Measurements from ENCODE around the gene SMYD3. TPM values are rescaled to one million over a fixed set of nuclear protein-coding genes. Genes with fewer than 3 reads are reported as not detected.

The SMYD3 gene
- total RNA-seq, 5 donors from 2014 or later (not counting 1 experiment from before 2014, with no cell fraction given), result 17.7 to 37.8 (median 21.9) TPM

DNA sequence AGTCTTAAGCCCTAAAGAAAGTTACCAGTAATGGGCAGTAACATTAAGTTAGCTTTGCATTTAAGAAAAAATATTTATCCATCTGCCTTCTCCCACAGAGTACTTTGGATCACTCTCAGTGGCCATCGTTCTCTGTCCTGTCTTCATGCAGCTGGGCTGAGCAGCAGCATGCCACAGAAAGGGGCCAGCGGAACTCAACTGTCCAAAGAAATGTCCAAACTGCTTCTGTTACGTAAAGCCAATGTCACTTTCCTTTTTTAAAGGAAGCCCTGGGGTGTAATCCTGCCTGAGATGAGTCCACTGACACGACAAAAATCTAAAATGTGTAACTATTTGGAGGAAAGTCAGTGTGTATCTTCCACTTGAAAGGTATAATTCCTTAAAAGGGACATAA lies 291.6 kb downstream of the SMYD3 start:
- Mint-ChIP-seq H3K4me1 (peaks cover 0 to 6% (median 1%) of the 10 kb centered on the region in 3 donors), H3K27me3 (no peaks in the 10 kb centered on the region), H3K9me3 (peaks cover 0 to 2% (median 0%) of the 10 kb centered on the region in 3 donors), H3K36me3 (peaks cover 18% of the 10 kb centered on the region), H3K27ac (no peak overlapping the region), H3K4me3 (no peak overlapping the region)
- Histone ChIP-seq H3K9me3 (no peaks in the 10 kb centered on the region), H3K36me3 (ENCODE audit: control insufficient read depth in 2 of 2, extremely low read depth in 1 of 2, insufficient read depth in 1 of 2, low read length in 1 of 2) (no peaks in the 10 kb centered on the region), H3K27me3 (replicated peaks in 1 of 2; ENCODE audit: control insufficient read depth in 2 of 2, extremely low read depth in 1 of 2, insufficient read depth in 2 of 2, low read length in 1 of 2) (no peaks in the 10 kb centered on the region), H3K27ac (ENCODE audit: low read length) (no peak overlapping the region), H3K4me1 (ENCODE audit: control insufficient read depth in 1 of 2, extremely low read depth in 1 of 2, insufficient read depth in 2 of 2, low read length in 2 of 2) (no peaks in the 10 kb centered on the region), H3K4me3 (ENCODE audit: control insufficient read depth in 1 of 2, extremely low read depth in 1 of 2, low read length in 1 of 2) (no peak overlapping the region)
- DNase-seq (no peak), ATAC-seq (replicated peaks in 1 of 4) (no peak)
- ChIA-PET CTCF (interaction anchor here in 1 of 2 donors (0.5 kb wide), 1 partner anchor 1063 kb away, joined by 3 read pairs; no protein-coding TSS in a partner anchor), POLR2A (interaction anchor here in 1 of 2 donors (0.7 kb wide), 1 partner anchor 13 kb away, joined by 4 read pairs; no protein-coding TSS in a partner anchor)
- 50% methylated on average over 2 of the region's 4 CpGs for WGBS (ENCODE audit: insufficient coverage)

DNA sequence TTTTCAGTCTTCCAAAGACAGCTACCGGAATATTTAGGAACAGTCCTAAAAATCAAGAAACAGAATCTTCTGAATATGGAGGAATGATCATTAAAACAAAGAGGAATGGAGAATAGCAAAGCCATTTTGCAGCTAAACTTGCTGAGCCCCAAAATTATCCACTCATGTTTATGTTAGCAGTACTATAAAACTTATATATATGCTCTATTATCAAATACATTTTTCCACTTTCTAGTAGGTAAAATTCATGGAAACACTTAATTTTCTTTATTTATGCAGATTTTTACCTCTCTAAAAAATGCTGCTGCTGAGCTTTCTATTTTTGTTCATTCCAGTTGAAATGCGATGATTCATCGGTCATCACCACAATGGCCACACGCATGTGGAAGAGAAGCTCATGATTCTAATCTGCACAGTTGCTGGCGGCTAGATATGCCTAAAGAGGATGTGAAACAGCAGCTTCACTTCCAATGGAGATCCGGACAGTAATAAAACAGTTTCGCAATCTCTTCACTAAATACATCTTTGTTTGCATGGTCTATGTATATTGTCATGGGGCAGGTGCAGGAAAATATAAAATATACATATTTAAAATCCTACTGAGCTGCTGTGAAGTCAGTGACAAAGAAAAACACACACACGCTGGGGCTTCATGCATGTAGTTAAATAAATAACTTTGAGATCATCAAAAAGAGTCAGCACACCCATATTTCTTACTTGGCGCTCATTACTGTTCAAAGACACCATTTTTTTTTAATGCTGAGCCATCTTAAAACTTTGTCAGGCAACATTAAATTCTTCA lies 292.2 kb downstream of the SMYD3 start:
- Histone ChIP-seq H3K9me3 (no peaks in the 10 kb centered on the region), H3K27me3 (replicated peaks in 1 of 2; ENCODE audit: control insufficient read depth in 2 of 2, extremely low read depth in 1 of 2, insufficient read depth in 2 of 2, low read length in 1 of 2) (no peaks in the 10 kb centered on the region), H3K4me3 (ENCODE audit: control insufficient read depth in 1 of 2, extremely low read depth in 1 of 2, low read length in 1 of 2) (no peak overlapping the region), H3K36me3 (ENCODE audit: control insufficient read depth in 2 of 2, extremely low read depth in 1 of 2, insufficient read depth in 1 of 2, low read length in 1 of 2) (no peaks in the 10 kb centered on the region), H3K27ac (ENCODE audit: low read length) (no peak overlapping the region), H3K4me1 (ENCODE audit: control insufficient read depth in 1 of 2, extremely low read depth in 1 of 2, insufficient read depth in 2 of 2, low read length in 2 of 2) (no peaks in the 10 kb centered on the region)
- Mint-ChIP-seq H3K27ac (no peak overlapping the region), H3K9me3 (peaks cover 0 to 2% (median 0%) of the 10 kb centered on the region in 3 donors), H3K36me3 (peaks cover 21% of the 10 kb centered on the region), H3K4me3 (no peak overlapping the region), H3K4me1 (peaks cover 0 to 6% (median 1%) of the 10 kb centered on the region in 3 donors), H3K27me3 (no peaks in the 10 kb centered on the region)
- ChIA-PET POLR2A (interaction anchor here in 1 of 2 donors (0.7 kb wide), 1 partner anchor 12 kb away, joined by 4 read pairs; no protein-coding TSS in a partner anchor), CTCF (interaction anchor here (0.5 to 0.7 kb wide), 2 partner anchors 126 to 1063 kb away, joined by 3 read pairs; no protein-coding TSS in a partner anchor)
- ATAC-seq (replicated peaks in 1 of 4), result no peak
- 84% methylated on average over 3 of the region's 9 CpGs for WGBS (ENCODE audit: insufficient coverage)
- DNase-seq, result peak in 1 of 35 experiments; percentile 23

DNA sequence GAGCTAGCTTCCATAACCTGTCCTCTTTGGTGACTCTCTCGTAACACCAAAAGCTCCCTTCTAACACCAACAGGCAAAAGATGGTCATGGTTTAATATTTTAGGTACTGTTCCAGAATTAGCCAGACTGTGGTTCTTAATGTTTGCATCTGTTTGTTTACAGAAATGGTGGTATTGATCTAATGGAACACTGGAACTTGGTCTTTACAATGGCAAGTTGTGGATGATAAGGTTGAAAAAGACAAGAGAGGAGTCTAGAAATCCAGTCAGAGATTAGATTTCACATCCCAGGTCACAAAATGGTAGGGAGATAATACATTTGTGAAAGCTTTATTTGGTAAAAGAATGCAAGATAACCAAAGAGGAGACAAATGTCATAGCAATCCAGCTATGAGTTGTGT lies 293.1 kb downstream of the SMYD3 start:
- DNase-seq, result no peak
- ATAC-seq (replicated peaks in 1 of 4), result no peak
- no peaks in the 10 kb centered on the region for H3K27me3 ChIP-seq (replicated peaks in 1 of 2; ENCODE audit: control insufficient read depth in 2 of 2, extremely low read depth in 1 of 2, insufficient read depth in 2 of 2, low read length in 1 of 2)
- H3K9me3 ChIP-seq, result no peaks in the 10 kb centered on the region
- ChIA-PET POLR2A (no interaction called here), CTCF (no interaction called here)
- no peak overlapping the region for H3K4me3 ChIP-seq (ENCODE audit: control insufficient read depth in 1 of 2, extremely low read depth in 1 of 2, low read length in 1 of 2)
- H3K9me3 Mint-ChIP-seq, result no peaks in the 10 kb centered on the region
- H3K36me3 Mint-ChIP-seq, result peaks cover 26% of the 10 kb centered on the region
- WGBS (ENCODE audit: insufficient coverage), result no CpG with 5 or more reads among the region's 1 CpG
- no peaks in the 10 kb centered on the region for H3K36me3 ChIP-seq (ENCODE audit: control insufficient read depth in 2 of 2, extremely low read depth in 1 of 2, insufficient read depth in 1 of 2, low read length in 1 of 2)
- no peak overlapping the region for H3K27ac ChIP-seq (ENCODE audit: low read length)
- H3K27ac Mint-ChIP-seq, result no peak overlapping the region
- H3K4me3 Mint-ChIP-seq, result no peak overlapping the region
- H3K4me1 ChIP-seq (ENCODE audit: control insufficient read depth in 1 of 2, extremely low read depth in 1 of 2, insufficient read depth in 2 of 2, low read length in 2 of 2), result no peaks in the 10 kb centered on the region
- no peaks in the 10 kb centered on the region for H3K27me3 Mint-ChIP-seq
- peaks cover 0 to 6% (median 1%) of the 10 kb centered on the region in 3 donors for H3K4me1 Mint-ChIP-seq

DNA sequence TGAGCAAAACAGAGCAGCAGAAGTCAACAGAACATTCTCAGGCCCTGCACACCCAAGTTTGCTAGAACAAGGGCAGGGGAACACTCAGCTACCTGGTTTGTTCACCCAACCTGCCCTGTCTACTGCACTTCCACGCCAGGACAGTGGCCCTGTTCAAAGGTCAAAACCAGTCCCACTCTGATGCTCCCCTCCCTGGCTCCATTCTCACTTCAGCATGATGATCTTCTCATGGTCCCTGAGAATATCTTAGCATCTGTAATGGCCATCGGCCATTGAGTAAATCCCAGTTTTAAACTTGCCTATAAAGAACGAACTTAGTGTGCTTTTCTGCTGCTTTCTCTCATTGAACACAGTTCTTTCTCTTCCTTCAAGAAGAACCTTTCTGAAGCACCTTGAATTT lies 293.6 kb downstream of the SMYD3 start:
- 95% methylated on average over 3 of the region's 3 CpGs for WGBS (ENCODE audit: insufficient coverage)
- H3K4me3 ChIP-seq (ENCODE audit: control insufficient read depth in 1 of 2, extremely low read depth in 1 of 2, low read length in 1 of 2), result no peak overlapping the region
- no peaks in the 10 kb centered on the region for H3K36me3 ChIP-seq (ENCODE audit: control insufficient read depth in 2 of 2, extremely low read depth in 1 of 2, insufficient read depth in 1 of 2, low read length in 1 of 2)
- ATAC-seq (replicated peaks in 1 of 4), result no peak
- H3K27me3 ChIP-seq (replicated peaks in 1 of 2; ENCODE audit: control insufficient read depth in 2 of 2, extremely low read depth in 1 of 2, insufficient read depth in 2 of 2, low read length in 1 of 2), result no peaks in the 10 kb centered on the region
- no peaks in the 10 kb centered on the region for H3K27me3 Mint-ChIP-seq
- H3K4me1 Mint-ChIP-seq, result peaks cover 0 to 6% (median 1%) of the 10 kb centered on the region in 3 donors
- no peak for DNase-seq
- H3K36me3 Mint-ChIP-seq, result peaks cover 26% of the 10 kb centered on the region
- H3K27ac ChIP-seq (ENCODE audit: low read length), result no peak overlapping the region
- POLR2A ChIA-PET, result no interaction called here
- H3K9me3 Mint-ChIP-seq, result no peaks in the 10 kb centered on the region
- no peak overlapping the region for H3K4me3 Mint-ChIP-seq
- H3K4me1 ChIP-seq (ENCODE audit: control insufficient read depth in 1 of 2, extremely low read depth in 1 of 2, insufficient read depth in 2 of 2, low read length in 2 of 2), result no peaks in the 10 kb centered on the region
- CTCF ChIA-PET, result no interaction called here
- H3K9me3 ChIP-seq, result no peaks in the 10 kb centered on the region
- no peak overlapping the region for H3K27ac Mint-ChIP-seq

DNA sequence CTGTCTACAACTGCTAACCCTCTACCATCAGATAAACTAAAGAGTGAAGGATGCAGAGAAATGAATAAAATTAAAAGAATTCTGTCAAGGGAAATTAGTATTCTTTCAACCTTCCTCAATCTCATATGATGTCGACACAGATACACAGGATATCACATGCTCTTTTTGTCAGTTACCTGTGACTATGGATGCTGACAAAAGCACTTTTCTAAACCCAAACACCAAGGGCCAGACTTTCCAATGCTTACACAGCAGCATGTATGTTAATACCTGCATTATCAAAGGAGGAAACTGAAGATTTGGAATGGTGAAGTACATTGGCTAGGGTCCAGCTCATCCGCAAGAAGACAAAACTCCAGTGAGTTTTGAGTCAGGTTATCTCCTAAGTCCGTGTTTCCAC lies 294.0 kb downstream of the SMYD3 start:
- H3K36me3 Mint-ChIP-seq, result peaks cover 24% of the 10 kb centered on the region
- no peaks in the 10 kb centered on the region for H3K27me3 Mint-ChIP-seq
- no CpG with 5 or more reads among the region's 3 CpGs for WGBS (ENCODE audit: insufficient coverage)
- H3K9me3 ChIP-seq, result no peaks in the 10 kb centered on the region
- H3K4me1 ChIP-seq (ENCODE audit: control insufficient read depth in 1 of 2, extremely low read depth in 1 of 2, insufficient read depth in 2 of 2, low read length in 2 of 2), result no peaks in the 10 kb centered on the region
- no peaks in the 10 kb centered on the region for H3K36me3 ChIP-seq (ENCODE audit: control insufficient read depth in 2 of 2, extremely low read depth in 1 of 2, insufficient read depth in 1 of 2, low read length in 1 of 2)
- no peaks in the 10 kb centered on the region for H3K27me3 ChIP-seq (replicated peaks in 1 of 2; ENCODE audit: control insufficient read depth in 2 of 2, extremely low read depth in 1 of 2, insufficient read depth in 2 of 2, low read length in 1 of 2)
- CTCF ChIA-PET, result no interaction called here
- peaks cover 0 to 6% (median 1%) of the 10 kb centered on the region in 3 donors for H3K4me1 Mint-ChIP-seq
- H3K27ac Mint-ChIP-seq, result no peak overlapping the region
- no peaks in the 10 kb centered on the region for H3K9me3 Mint-ChIP-seq
- no peak for ATAC-seq (replicated peaks in 1 of 4)
- no peak for DNase-seq
- POLR2A ChIA-PET, result no interaction called here
- no peak overlapping the region for H3K4me3 ChIP-seq (ENCODE audit: control insufficient read depth in 1 of 2, extremely low read depth in 1 of 2, low read length in 1 of 2)
- no peak overlapping the region for H3K27ac ChIP-seq (ENCODE audit: low read length)
- no peak overlapping the region for H3K4me3 Mint-ChIP-seq

DNA sequence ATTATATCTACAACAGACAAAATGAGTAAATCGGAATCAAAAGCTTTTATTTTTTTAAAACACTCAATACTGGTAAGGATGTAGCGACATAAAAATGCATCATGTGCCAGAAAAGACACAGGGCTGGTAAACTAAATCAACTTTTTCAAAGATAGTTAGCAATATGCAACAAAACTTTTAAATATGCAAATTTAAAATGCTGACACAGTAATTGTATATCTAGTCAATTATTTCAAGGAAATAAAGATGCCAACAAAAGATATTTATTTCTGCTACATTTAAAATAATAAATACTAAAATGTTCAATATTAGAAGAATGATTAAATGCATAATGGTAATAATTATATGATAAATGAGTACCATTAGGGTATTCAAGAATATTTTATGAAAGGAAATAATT lies 295.1 kb downstream of the SMYD3 start:
- H3K4me3 ChIP-seq (ENCODE audit: control insufficient read depth in 1 of 2, extremely low read depth in 1 of 2, low read length in 1 of 2), result no peak overlapping the region
- H3K27ac ChIP-seq (ENCODE audit: low read length), result no peak overlapping the region
- ATAC-seq (replicated peaks in 1 of 4) (no peak), DNase-seq (no peak)
- no peak overlapping the region for H3K4me3 Mint-ChIP-seq
- H3K4me1 Mint-ChIP-seq, result peaks cover 0 to 6% (median 1%) of the 10 kb centered on the region in 3 donors
- ChIA-PET POLR2A (no interaction called here), CTCF (no interaction called here)
- no peaks in the 10 kb centered on the region for H3K9me3 ChIP-seq
- H3K36me3 Mint-ChIP-seq, result peaks cover 31% of the 10 kb centered on the region
- H3K27ac Mint-ChIP-seq, result no peak overlapping the region
- H3K36me3 ChIP-seq (ENCODE audit: control insufficient read depth in 2 of 2, extremely low read depth in 1 of 2, insufficient read depth in 1 of 2, low read length in 1 of 2), result no peaks in the 10 kb centered on the region
- H3K4me1 ChIP-seq (ENCODE audit: control insufficient read depth in 1 of 2, extremely low read depth in 1 of 2, insufficient read depth in 2 of 2, low read length in 2 of 2), result no peaks in the 10 kb centered on the region
- no peaks in the 10 kb centered on the region for H3K27me3 Mint-ChIP-seq
- no peaks in the 10 kb centered on the region for H3K27me3 ChIP-seq (replicated peaks in 1 of 2; ENCODE audit: control insufficient read depth in 2 of 2, extremely low read depth in 1 of 2, insufficient read depth in 2 of 2, low read length in 1 of 2)
- H3K9me3 Mint-ChIP-seq, result no peaks in the 10 kb centered on the region
- WGBS (ENCODE audit: insufficient coverage), result no CpG with 5 or more reads among the region's 2 CpGs
